ENCODE measurements around the gene LSS. TPM values are rescaled to one million over a fixed set of nuclear protein-coding genes. Genes with fewer than 3 reads are reported as not detected.

LSS gene
- total and polyA plus RNA-seq, 2 experiments from 2014 or later: 55.0 to 237 TPM

DNA sequence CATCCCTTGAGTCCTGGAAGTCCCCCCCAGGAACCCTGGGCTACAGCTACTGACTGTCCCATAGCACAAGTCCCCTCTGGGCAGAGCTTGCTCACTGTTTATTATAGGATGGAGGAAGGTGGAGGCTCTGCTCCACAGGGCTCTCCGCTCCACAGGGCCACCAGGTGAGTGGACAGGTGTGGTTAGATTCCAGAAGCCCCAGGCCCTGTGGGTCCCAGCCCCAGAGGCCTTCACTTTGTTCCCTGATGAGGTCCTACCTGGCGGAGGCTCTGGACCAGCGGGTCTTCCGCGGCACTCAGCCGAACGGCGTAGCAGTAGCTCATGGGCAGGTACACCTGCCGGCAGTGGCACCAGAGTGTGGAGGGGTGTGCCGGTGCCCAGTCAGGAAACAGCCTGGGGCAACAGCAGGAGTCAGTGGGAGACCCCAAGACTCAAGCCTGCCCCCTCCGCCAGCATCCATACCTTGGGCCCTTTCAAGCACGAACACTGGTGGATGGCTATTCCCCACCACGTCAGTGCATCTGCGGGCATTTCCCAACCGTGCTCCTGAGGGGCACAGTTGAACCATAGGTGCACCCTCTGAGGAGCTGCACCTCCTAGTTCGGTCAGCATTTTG lies 12.3 kb downstream of the LSS start:
- Histone ChIP-seq H3K27ac (ENCODE audit: low read depth) (no peak overlapping the region), H4K20me1 (replicated peaks; ENCODE audit: insufficient read depth) (peaks cover 9% of the 10 kb centered on the region), H3K79me2 (replicated peaks; ENCODE audit: insufficient read depth) (peaks cover 44% of the 10 kb centered on the region), H3F3A (replicated peaks; ENCODE audit: low read depth) (no peaks in the 10 kb centered on the region), H3K4me1 (ENCODE audit: insufficient read depth) (no peaks in the 10 kb centered on the region), H3K4me3 (no peak overlapping the region), H3K36me3 (ENCODE audit: insufficient read depth) (peaks cover 5% of the 10 kb centered on the region; the same call in 1 of the 2 replicates), H2AFZ (no peak overlapping the region), H3K9me2 (ENCODE audit: insufficient read depth) (no peaks in the 10 kb centered on the region), H3K4me2 (no peak overlapping the region), H3K27me3 (ENCODE audit: insufficient read depth) (no peaks in the 10 kb centered on the region)
- Mint-ChIP-seq H3K27me3 (ENCODE audit: insufficient read depth, low read depth, poor library complexity) (peaks cover 8% of the 10 kb centered on the region), H3K4me1 (peaks cover 5% of the 10 kb centered on the region; the same call in 1 of the 3 replicates), H3K4me3 (no peak overlapping the region), H3K9me3 (no peaks in the 10 kb centered on the region), H3K36me3 (ENCODE audit: low read depth) (peaks cover 18% of the 10 kb centered on the region), H3K27ac (no peak overlapping the region)
- TF ChIP-seq NANOG (IDR thresholded peaks at IDR 0.05; ENCODE audit: borderline replicate concordance) (no peak), JUNB (IDR thresholded peaks at IDR 0.05; ENCODE audit: unreplicated experiment) (no peak), POLR2AphosphoS5 (IDR thresholded peaks at IDR 0.05; ENCODE audit: low read depth) (no peak)
- TF ChIP-seq, protein P1, sequence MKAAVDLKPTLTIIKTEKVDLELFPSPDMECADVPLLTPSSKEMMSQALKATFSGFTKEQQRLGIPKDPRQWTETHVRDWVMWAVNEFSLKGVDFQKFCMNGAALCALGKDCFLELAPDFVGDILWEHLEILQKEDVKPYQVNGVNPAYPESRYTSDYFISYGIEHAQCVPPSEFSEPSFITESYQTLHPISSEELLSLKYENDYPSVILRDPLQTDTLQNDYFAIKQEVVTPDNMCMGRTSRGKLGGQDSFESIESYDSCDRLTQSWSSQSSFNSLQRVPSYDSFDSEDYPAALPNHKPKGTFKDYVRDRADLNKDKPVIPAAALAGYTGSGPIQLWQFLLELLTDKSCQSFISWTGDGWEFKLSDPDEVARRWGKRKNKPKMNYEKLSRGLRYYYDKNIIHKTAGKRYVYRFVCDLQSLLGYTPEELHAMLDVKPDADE (IDR thresholded peaks at IDR 0.05): no peak
- DNase-seq (ENCODE audit: low spot score) (no peak), ATAC-seq (no peak)

DNA sequence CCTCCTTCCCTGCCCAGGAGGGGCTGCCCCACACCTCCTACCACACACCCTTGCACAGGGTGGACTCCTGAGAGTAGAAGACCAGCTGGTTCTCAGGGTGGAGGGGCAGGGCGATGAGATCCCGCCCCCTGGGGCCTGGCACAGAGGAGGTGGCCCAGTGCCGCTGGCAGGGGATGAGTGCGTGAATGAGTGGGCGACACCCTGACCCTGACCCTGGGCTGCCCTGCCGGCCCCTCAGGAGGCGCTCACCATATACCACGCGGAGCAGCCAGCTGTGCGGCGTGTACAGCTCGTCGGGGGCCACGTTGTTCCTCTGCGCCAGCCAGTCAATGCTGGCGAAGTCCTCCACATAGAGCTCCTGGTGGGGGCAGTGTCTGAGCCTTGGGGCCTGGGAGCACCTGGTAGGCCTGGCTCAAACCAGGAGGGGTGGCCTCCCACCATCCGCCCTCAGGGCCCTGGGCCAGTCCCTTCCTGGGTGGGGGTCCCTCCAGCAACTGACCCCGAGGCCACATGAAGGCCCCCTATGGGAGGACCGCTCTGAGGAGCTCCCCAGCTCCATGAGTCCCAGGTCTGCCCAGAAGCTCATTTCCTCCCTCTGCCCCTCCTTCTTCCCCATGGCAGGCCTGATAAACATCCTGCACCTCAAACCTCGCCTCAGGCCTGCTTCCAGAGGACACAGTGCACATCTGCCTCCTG lies 13.0 kb downstream of the LSS start:
- Histone ChIP-seq H3K27ac (ENCODE audit: low read depth) (no peak overlapping the region), H3K9me2 (ENCODE audit: insufficient read depth) (no peaks in the 10 kb centered on the region), H3K79me2 (replicated peaks; ENCODE audit: insufficient read depth) (peaks cover 42% of the 10 kb centered on the region), H3K4me3 (no peak overlapping the region), H3K36me3 (ENCODE audit: insufficient read depth) (0 out of 2 replicates have a peak, but pooled peaks cover 4% of the 10 kb centered on the region), H3K27me3 (ENCODE audit: insufficient read depth) (no peaks in the 10 kb centered on the region), H3K4me1 (ENCODE audit: insufficient read depth) (no peaks in the 10 kb centered on the region), H4K20me1 (replicated peaks; ENCODE audit: insufficient read depth) (peaks cover 9% of the 10 kb centered on the region), H3K4me2 (no peak overlapping the region), H2AFZ (no peak overlapping the region), H3F3A (replicated peaks; ENCODE audit: low read depth) (no peaks in the 10 kb centered on the region)
- Mint-ChIP-seq H3K4me1 (peaks cover 5% of the 10 kb centered on the region; the same call in 1 of the 3 replicates), H3K9me3 (no peaks in the 10 kb centered on the region), H3K27me3 (ENCODE audit: insufficient read depth, low read depth, poor library complexity) (peaks cover 8% of the 10 kb centered on the region), H3K36me3 (ENCODE audit: low read depth) (peaks cover 13% of the 10 kb centered on the region), H3K4me3 (no peak overlapping the region), H3K27ac (no peak overlapping the region)
- no peak for ATAC-seq
- no peak for DNase-seq (ENCODE audit: low spot score)
- TF ChIP-seq, protein P2, sequence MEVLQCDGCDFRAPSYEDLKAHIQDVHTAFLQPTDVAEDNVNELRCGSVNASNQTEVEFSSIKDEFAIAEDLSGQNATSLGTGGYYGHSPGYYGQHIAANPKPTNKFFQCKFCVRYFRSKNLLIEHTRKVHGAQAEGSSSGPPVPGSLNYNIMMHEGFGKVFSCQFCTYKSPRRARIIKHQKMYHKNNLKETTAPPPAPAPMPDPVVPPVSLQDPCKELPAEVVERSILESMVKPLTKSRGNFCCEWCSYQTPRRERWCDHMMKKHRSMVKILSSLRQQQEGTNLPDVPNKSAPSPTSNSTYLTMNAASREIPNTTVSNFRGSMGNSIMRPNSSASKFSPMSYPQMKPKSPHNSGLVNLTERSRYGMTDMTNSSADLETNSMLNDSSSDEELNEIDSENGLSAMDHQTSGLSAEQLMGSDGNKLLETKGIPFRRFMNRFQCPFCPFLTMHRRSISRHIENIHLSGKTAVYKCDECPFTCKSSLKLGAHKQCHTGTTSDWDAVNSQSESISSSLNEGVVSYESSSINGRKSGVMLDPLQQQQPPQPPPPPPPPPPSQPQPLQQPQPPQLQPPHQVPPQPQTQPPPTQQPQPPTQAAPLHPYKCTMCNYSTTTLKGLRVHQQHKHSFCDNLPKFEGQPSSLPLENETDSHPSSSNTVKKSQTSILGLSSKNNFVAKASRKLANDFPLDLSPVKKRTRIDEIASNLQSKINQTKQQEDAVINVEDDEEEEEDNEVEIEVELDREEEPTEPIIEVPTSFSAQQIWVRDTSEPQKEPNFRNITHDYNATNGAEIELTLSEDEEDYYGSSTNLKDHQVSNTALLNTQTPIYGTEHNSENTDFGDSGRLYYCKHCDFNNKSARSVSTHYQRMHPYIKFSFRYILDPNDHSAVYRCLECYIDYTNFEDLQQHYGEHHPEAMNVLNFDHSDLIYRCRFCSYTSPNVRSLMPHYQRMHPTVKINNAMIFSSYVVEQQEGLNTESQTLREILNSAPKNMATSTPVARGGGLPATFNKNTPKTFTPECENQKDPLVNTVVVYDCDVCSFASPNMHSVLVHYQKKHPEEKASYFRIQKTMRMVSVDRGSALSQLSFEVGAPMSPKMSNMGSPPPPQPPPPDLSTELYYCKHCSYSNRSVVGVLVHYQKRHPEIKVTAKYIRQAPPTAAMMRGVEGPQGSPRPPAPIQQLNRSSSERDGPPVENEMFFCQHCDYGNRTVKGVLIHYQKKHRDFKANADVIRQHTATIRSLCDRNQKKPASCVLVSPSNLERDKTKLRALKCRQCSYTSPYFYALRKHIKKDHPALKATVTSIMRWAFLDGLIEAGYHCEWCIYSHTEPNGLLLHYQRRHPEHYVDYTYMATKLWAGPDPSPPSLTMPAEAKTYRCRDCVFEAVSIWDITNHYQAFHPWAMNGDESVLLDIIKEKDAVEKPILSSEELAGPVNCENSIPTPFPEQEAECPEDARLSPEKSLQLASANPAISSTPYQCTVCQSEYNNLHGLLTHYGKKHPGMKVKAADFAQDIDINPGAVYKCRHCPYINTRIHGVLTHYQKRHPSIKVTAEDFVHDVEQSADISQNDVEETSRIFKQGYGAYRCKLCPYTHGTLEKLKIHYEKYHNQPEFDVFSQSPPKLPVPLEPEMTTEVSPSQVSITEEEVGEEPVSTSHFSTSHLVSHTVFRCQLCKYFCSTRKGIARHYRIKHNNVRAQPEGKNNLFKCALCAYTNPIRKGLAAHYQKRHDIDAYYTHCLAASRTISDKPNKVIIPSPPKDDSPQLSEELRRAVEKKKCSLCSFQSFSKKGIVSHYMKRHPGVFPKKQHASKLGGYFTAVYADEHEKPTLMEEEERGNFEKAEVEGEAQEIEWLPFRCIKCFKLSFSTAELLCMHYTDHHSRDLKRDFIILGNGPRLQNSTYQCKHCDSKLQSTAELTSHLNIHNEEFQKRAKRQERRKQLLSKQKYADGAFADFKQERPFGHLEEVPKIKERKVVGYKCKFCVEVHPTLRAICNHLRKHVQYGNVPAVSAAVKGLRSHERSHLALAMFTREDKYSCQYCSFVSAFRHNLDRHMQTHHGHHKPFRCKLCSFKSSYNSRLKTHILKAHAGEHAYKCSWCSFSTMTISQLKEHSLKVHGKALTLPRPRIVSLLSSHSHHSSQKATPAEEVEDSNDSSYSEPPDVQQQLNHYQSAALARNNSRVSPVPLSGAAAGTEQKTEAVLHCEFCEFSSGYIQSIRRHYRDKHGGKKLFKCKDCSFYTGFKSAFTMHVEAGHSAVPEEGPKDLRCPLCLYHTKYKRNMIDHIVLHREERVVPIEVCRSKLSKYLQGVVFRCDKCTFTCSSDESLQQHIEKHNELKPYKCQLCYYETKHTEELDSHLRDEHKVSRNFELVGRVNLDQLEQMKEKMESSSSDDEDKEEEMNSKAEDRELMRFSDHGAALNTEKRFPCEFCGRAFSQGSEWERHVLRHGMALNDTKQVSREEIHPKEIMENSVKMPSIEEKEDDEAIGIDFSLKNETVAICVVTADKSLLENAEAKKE (CRISPR knock-in tag; IDR thresholded peaks at IDR 0.05): no peak
- TF ChIP-seq, protein P3, sequence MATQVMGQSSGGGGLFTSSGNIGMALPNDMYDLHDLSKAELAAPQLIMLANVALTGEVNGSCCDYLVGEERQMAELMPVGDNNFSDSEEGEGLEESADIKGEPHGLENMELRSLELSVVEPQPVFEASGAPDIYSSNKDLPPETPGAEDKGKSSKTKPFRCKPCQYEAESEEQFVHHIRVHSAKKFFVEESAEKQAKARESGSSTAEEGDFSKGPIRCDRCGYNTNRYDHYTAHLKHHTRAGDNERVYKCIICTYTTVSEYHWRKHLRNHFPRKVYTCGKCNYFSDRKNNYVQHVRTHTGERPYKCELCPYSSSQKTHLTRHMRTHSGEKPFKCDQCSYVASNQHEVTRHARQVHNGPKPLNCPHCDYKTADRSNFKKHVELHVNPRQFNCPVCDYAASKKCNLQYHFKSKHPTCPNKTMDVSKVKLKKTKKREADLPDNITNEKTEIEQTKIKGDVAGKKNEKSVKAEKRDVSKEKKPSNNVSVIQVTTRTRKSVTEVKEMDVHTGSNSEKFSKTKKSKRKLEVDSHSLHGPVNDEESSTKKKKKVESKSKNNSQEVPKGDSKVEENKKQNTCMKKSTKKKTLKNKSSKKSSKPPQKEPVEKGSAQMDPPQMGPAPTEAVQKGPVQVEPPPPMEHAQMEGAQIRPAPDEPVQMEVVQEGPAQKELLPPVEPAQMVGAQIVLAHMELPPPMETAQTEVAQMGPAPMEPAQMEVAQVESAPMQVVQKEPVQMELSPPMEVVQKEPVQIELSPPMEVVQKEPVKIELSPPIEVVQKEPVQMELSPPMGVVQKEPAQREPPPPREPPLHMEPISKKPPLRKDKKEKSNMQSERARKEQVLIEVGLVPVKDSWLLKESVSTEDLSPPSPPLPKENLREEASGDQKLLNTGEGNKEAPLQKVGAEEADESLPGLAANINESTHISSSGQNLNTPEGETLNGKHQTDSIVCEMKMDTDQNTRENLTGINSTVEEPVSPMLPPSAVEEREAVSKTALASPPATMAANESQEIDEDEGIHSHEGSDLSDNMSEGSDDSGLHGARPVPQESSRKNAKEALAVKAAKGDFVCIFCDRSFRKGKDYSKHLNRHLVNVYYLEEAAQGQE (IDR thresholded peaks at IDR 0.05; ENCODE audit: unreplicated experiment): no peak
- TF ChIP-seq, protein P1 (IDR thresholded peaks at IDR 0.05): no peak
- no peak for TF ChIP-seq EZH2phosphoT487 (IDR thresholded peaks at IDR 0.05; ENCODE audit: unreplicated experiment)
